Hematopoietic multipotent progenitor cell (in vitro differentiated cells): ENCODE measurements around the gene SRPK2. TPM values are rescaled to one million over a fixed set of nuclear protein-coding genes. Genes with fewer than 3 reads are reported as not detected.
"Not testable (repeated sequence)": the region's sequence is repeated elsewhere in the genome, so short reads cannot be mapped to it uniquely, and the experiment has no call there.

Source experiments
- DNase-seq, 3 donors: peaks; one replicate each; pipeline ENCODE4 v3.0.0-alpha.2; 2011 to 2015; ENCODE audit warnings: low read depth in 2 of 3, low spot score in 2 of 3
- total RNA-seq: library from RNA; depleted of rRNA; stranded (reverse); fragments of >200 nt; gene quantifications from one replicate; pipeline ENCODE4 v1.2.3, GENCODE V29; 2012

Gene SRPK2
- total RNA-seq, 1 donor, result 16.7 TPM

- DNase-seq, result no peak
Measured at GRCh38 chr7:105305633-105306032, 83.1 kb downstream of the SRPK2 start.

- DNase-seq, result no peak
Measured at GRCh38 chr7:105304040-105304895, 84.5 kb downstream of the SRPK2 start.

- DNase-seq, result not testable (repeated sequence)
Measured at GRCh38 chr7:105300587-105300986, 88.1 kb downstream of the SRPK2 start.

- DNase-seq, result no peak
Measured at GRCh38 chr7:105298439-105298894, 90.3 kb downstream of the SRPK2 start.

- no peak for DNase-seq
Measured at GRCh38 chr7:105297985-105298384, 90.7 kb downstream of the SRPK2 start.

GRCh38 chr7:105297309-105297708 is 91.4 kb downstream of the SRPK2 start:
- DNase-seq, result no peak

GRCh38 chr7:105296491-105296890 is 92.2 kb downstream of the SRPK2 start:
- no peak for DNase-seq

- no peak for DNase-seq
Measured at GRCh38 chr7:105295596-105296352, 92.9 kb downstream of the SRPK2 start.

- DNase-seq, result not testable (repeated sequence)
Measured at GRCh38 chr7:105294482-105294881, 94.2 kb downstream of the SRPK2 start.

GRCh38 chr7:105289704-105290103 is 99.0 kb downstream of the SRPK2 start:
- no peak for DNase-seq

- no peak for DNase-seq
Measured at GRCh38 chr7:105286441-105286840, 102.3 kb downstream of the SRPK2 start.

- DNase-seq, result no peak
Measured at GRCh38 chr7:105285118-105285874, 103.4 kb downstream of the SRPK2 start.

- no peak for DNase-seq
Measured at GRCh38 chr7:105284014-105284413, 104.7 kb downstream of the SRPK2 start.

GRCh38 chr7:105281966-105282365 is 106.8 kb downstream of the SRPK2 start:
- DNase-seq, result no peak

GRCh38 chr7:105279688-105280007 is 109.1 kb downstream of the SRPK2 start:
- no peak for DNase-seq

GRCh38 chr7:105278973-105279687 is 109.6 kb downstream of the SRPK2 start:
- peak in 1 of 3 donors; percentile 12 for DNase-seq

GRCh38 chr7:105278565-105278964 is 110.2 kb downstream of the SRPK2 start:
- DNase-seq, result no peak

- no peak for DNase-seq
Measured at GRCh38 chr7:105277341-105277740, 111.4 kb downstream of the SRPK2 start.

- no peak for DNase-seq
Measured at GRCh38 chr7:105270117-105270516, 118.6 kb downstream of the SRPK2 start.

GRCh38 chr7:105269397-105269796 is 119.3 kb downstream of the SRPK2 start:
- peak in 1 of 3 donors; percentile 7 for DNase-seq
